ENCODE measurements around the gene FIZ1.
A peak's percentile ranks its signal among the peaks of the same experiment; 100 is the strongest.

FIZ1 gene

GRCh38 chr19:55635856-55636440 is 36.6 kb upstream of the FIZ1 start:
- no peak for DNase-seq

- DNase-seq: no peak
These were observed 36.0 kb upstream of the FIZ1 start for GRCh38 chr19:55635334-55635717.

DNA sequence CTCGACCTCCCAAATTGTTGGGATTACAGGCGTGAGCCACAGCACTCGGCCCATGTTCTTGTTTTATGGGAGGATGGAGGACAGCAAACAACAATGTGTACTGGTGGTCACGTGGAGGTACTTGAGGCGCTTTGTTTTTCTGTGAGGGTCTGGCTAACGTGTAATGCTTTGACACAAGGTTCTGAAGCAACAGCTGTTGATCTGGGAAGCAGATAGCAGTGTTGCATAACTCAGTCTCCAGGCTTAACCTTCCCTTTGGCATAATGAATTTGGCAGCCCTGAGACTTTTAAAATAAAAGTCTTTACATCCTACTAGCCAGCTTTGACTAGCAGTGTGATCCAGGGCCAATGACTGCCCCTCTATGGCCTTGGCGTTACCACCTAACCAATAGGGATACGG is 34.5 kb upstream of the FIZ1 start:
- no peak for DNase-seq

- peak; percentile 90 to 93 for DNase-seq
These were observed 33.1 kb upstream of the FIZ1 start for GRCh38 chr19:55632463-55632834.

DNA sequence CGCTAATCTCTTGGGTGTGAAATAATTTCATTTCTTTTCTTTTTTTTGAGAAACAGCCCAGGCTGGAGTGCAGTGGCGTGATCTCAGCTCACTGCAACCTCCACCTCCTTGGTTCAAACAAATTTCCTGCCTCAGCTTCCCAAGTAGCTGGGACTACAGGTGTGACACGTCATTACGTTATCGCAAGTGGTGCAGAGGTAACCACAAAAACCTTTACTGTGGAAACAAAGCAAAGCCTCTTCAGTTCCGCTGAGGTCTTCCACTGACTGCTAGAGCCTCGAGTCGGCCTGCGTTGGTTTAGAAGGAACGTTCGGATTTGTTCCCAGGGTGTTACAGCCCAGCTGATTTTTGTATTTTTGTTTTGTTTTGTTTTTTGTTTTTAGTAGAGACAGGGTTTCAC is 27.0 kb upstream of the FIZ1 start:
- DNase-seq: peak; percentile 55 to 83

- DNase-seq: no peak
These were observed 25.6 kb upstream of the FIZ1 start for GRCh38 chr19:55625004-55625326.

DNA sequence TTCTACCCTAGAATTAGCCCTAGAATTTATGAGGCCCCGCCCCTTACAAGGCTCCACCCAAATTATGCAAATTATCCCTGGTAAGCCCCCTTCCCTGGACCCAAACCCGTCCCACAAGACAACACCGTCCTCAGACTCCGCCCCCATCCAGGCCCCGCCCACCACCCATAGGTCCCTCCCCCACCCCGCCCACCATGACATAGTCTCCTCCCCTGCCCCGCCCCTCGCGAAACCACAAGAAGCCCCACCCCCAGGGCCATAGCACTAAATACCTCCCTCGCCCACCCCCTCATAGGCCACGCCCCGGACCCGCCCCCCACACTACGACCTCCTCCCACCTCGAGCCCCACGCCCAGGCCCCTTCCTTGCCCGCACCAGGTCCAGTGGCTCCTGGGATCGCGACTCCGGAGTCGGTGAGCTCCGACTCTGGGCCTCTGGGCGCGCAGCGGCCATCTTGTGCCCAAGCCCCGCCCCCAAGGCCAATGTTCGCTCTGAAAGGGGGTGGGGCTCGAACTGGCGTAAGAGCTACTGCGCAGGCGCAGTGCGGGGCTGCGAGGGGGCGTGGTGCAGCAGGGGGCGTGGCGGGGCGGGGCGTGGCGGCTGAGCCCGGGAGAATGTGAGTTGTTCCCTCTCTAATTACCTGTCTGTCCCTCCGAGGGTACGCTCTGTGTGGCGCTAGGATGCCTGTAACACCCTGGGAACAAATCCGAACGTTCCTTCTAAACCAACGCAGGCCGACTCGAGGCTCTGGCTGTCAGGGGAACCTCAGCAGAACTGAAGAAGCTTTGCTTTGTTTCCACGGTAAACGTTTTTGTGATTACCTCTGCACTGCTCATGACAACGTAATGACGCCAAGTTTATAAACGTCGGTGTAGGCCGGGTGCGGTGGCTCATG is 25.0 kb upstream of the FIZ1 start, which contains the start of gene ZNF784:
Gene ZNF784, minus strand, starts transcription at position 458 of the 895 bp plus-strand sequence. Its CDS starts 5 bp downstream, at position 453.
- DNase-seq: peak; percentile 92 to 93

DNA sequence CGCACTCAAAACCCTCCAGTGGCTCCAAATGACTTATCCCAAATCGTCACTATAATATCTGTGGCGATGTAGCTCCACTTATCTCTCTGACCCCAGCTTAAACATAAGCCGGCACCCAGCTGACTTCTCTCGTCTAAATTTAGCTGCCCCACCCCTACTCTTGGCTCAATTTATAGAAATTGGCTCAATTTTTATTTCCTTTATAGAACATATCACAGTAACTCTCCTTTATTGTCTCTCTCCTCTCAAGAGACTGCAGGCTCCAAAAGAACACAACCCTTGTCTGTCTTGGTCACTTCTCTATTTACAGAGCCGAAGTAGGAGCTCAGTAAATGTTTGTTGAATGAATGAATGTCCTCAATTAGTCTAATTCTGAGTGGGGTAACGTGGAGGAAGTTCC is 24.2 kb upstream of the FIZ1 start:
- no peak for DNase-seq

- DNase-seq: no peak
These were observed 23.8 kb upstream of the FIZ1 start for GRCh38 chr19:55623130-55623529.

DNA sequence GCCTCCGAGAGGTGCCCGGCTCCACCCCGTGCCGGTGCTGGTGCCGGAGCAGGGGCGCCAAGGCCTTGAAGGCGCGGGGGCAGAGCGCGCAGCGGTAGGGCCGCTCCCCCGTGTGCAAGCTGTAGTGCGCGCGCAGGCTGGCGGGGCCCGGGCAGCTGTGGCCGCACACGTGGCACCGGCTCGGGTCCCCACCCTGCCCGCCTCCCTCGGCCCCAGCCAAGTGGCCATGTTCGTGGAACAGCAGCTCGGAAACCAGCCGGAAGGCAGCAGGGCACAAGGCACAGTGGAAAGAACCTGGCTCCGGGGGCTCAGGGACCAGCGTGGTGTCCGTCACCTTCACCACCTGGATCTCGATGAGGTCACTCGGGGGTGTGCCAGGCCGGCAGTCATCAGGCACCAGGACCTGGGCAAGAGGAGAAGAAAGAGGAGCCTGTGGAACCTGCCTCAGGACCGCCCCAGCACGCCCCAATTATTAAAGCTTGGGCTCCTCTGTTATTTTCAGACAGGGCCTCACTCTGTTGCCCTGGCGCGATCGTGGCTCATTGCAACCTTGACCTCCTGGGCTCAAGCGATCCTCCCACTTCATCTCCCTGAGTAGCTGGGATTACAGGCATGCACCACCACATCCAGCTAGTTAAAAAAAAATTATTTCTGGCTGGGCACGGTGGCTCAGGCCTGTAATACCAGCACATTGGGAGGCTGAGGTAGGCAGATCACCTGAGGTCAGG is 23.1 kb upstream of the FIZ1 start:
- no peak for DNase-seq

GRCh38 chr19:55621673-55622231 is 22.4 kb upstream of the FIZ1 start:
- DNase-seq: no peak

GRCh38 chr19:55621205-55621672 is 21.9 kb upstream of the FIZ1 start:
- DNase-seq: no peak

- peak in 1 of 2 donors; percentile 42 for DNase-seq
These were observed 21.3 kb upstream of the FIZ1 start for GRCh38 chr19:55620410-55621204.

DNA sequence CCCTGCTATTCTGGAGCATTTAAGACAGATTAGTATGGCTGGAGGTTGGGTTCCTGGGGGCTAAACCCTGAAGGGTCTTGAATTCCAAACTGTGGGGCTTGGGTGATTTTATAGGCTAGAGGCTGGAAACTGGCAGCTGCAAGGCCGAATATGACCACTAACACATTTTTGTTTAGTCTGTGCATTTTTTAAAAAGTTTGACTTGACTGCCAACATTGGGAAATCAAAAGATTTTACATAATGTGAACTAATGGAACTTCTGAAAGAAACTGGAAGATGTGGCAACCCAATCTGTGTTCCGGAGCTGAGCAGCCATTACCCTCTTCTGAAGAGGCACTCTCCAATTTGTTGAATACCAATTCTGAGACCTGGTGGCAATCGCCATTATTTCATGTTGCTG is 20.0 kb upstream of the FIZ1 start:
- DNase-seq: no peak

DNA sequence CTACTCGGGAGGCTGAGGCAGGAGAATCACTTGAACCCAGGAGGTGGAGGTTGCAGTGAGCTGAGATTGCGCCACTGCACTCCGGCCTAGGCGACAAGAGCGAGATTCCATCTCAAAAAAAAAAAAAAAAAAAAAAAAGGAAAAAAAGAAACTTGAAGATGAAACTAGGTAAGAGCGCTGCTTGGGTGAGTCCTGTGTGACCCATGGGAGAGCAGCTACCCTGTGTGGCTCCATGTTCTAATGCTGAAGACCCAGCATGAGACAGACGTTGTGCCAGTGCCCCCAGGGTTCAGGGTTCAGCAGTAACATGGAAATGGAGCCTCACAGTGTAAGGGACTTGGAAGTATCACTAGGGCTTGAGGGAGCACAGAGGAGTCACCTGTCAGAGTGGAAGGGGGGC is 19.1 kb upstream of the FIZ1 start:
- no peak for DNase-seq

GRCh38 chr19:55617426-55617825 is 18.1 kb upstream of the FIZ1 start:
- no peak for DNase-seq

DNA sequence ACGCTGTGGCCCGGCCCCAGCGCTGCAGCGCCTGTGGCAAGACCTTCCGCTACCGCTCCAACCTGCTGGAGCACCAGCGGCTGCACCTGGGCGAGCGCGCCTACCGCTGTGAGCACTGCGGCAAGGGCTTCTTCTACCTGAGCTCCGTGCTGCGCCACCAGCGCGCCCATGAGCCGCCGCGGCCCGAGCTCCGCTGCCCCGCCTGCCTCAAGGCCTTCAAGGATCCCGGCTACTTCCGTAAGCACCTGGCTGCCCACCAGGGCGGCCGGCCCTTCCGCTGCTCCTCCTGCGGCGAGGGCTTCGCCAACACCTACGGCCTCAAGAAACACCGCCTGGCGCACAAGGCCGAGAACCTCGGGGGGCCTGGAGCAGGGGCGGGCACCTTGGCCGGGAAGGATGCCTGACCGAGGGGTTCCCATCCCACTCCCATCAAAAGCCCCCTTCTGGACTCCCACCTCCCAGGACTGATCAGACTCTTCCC is 17.1 kb upstream of the FIZ1 start:
- no peak for DNase-seq

DNA sequence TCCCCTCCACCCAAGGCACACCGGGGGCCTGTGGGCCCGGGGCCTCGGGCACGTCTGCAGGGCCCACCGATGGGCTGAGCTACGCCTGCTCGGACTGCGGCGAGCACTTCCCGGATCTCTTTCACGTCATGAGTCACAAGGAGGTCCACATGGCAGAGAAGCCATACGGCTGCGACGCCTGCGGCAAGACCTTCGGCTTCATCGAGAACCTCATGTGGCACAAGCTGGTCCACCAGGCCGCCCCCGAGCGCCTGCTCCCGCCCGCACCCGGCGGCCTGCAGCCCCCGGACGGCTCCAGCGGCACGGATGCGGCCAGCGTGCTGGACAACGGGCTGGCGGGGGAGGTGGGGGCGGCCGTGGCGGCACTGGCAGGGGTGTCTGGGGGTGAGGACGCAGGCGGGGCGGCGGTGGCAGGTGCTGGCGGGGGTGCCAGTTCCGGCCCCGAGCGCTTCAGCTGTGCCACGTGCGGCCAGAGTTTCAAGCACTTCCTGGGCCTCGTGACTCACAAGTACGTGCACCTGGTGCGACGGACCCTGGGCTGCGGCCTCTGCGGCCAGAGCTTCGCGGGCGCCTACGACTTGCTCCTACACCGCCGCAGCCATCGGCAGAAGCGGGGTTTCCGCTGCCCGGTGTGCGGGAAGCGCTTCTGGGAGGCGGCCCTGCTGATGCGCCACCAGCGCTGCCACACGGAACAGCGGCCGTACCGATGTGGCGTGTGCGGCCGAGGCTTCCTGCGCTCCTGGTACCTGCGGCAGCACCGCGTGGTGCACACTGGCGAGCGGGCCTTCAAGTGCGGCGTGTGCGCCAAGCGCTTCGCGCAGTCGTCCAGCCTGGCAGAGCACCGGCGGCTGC is 16.5 kb upstream of the FIZ1 start:
- no peak for DNase-seq

GRCh38 chr19:55614711-55615542 is 15.6 kb upstream of the FIZ1 start:
- no peak for DNase-seq

DNA sequence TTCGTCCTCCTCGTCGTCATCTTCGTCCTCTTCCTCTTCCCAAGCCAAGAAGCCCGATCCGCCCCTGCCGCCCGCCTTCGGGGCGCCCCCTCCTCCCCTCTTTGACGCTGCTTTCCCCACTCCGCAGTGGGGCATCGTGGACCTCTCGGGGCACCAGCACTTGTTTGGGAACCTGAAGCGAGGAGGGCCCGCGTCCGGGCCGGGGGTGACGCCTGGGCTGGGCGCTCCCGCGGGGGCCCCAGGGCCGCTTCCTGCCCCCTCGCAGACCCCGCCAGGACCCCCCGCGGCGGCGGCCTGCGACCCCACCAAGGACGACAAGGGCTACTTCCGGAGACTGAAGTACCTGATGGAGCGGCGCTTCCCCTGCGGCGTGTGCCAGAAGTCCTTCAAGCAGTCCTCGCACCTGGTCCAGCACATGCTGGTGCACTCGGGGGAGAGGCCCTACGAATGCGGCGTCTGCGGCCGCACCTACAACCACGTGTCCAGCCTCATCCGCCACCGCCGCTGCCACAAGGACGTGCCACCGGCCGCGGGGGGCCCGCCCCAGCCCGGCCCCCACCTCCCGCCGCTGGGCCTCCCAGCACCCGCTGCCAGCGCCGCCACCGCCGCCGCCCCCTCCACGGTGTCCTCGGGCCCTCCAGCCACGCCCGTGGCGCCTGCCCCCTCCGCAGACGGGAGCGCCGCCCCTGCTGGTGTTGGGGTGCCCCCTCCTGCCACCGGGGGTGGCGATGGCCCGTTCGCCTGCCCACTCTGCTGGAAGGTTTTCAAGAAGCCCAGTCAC is 14.8 kb upstream of the FIZ1 start:
- DNase-seq: no peak

Measured in CD4-positive, alpha-beta T cell treated with Interferon alpha-2 for 1 hour (primary cell).